HEK293 (cell line): ENCODE data around the gene FIBP.
A peak's percentile ranks its signal among the peaks of the same experiment; 100 is the strongest.

Source experiments
- CTCF ChIA-PET: fragments of 350-600 bp; formaldehyde crosslinking; extraction: SDS; loops from one replicate; lab custom pipeline; 2021; ENCODE audit warnings: antibody characterized with exemption; lab: Yijun Ruan, JAX
- POLR2A ChIA-PET: fragments of 300-600 bp; formaldehyde crosslinking; extraction: SDS; loops from one replicate; lab custom pipeline; 2020; ENCODE audit warnings: antibody characterized with exemption, inconsistent platforms; lab: Yijun Ruan, JAX
- H3K27ac ChIP-seq: fragments of 200-500 bp; sonication (Bioruptor generic); 2 replicates; pipeline ENCODE4 v1.5.1; 2014; ENCODE audit warnings: low read depth, low read length, control low read depth, inconsistent platforms; ENCODE audit errors: extremely low read depth
- H3K36me3 ChIP-seq, 2 experiments: fragments of 200-500 bp in 1 of 2; sonication (Bioruptor generic) in 1 of 2; 1 replicate in 1 of 2; 2 replicates in 1 of 2; pipeline ENCODE4 v1.5.1; 2014 to 2017; ENCODE audit warnings: inconsistent platforms in 2 of 2, low read length in 2 of 2; ENCODE audit not compliant: control insufficient read depth in 2 of 2, insufficient read depth in 1 of 2
- H3K4me1 ChIP-seq: fragments of 200-500 bp; sonication (Bioruptor generic); 2 replicates; pipeline ENCODE4 v1.5.1; 2014; ENCODE audit warnings: mild to moderate bottlenecking, low read length, inconsistent platforms; ENCODE audit not compliant: control insufficient read depth, insufficient read depth
- H3K4me3 ChIP-seq: 2 replicates; pipeline ENCODE4 v1.5.1; 2011; ENCODE audit warnings: low read depth, mild to moderate bottlenecking, control low read depth, low read length, moderate library complexity
- H3K9me3 ChIP-seq: fragments of 200-500 bp; sonication (Bioruptor generic); 2 replicates; pipeline ENCODE4 v1.5.1; 2014; ENCODE audit warnings: low read depth, low read length, inconsistent platforms; ENCODE audit not compliant: control insufficient read depth, insufficient read depth
- EGR2 ChIP-seq: fragments of 450-650 bp; formaldehyde crosslinking; IDR thresholded peaks from 2 replicates; pipeline ENCODE4 v1.5.1; 2016; ENCODE audit warnings: low read depth, missing biosample characterization, missing genetic modification characterization
- GFI1B ChIP-seq: fragments of 450-650 bp; formaldehyde crosslinking; IDR thresholded peaks from 2 replicates; pipeline ENCODE4 v1.5.1; 2016; ENCODE audit warnings: missing biosample characterization, missing genetic modification characterization
- GLIS1 ChIP-seq: fragments of 450-650 bp; formaldehyde crosslinking; IDR thresholded peaks from 2 replicates; pipeline ENCODE4 v1.5.1; 2016; ENCODE audit warnings: missing biosample characterization, missing genetic modification characterization
- HOXD13 ChIP-seq: sonication (generic); formaldehyde crosslinking; IDR thresholded peaks from 2 replicates; pipeline ENCODE4 v1.8.0; 2022; ENCODE audit warnings: missing genetic modification reagents, borderline replicate concordance
- KLF1 ChIP-seq: fragments of 450-650 bp; formaldehyde crosslinking; IDR thresholded peaks from 2 replicates; pipeline ENCODE4 v1.5.1; 2016; ENCODE audit warnings: missing biosample characterization, missing genetic modification characterization
- KLF8 ChIP-seq: fragments of 450-650 bp; formaldehyde crosslinking; IDR thresholded peaks from 2 replicates; pipeline ENCODE4 v1.5.1; 2016; ENCODE audit warnings: missing biosample characterization, missing genetic modification characterization
- REST ChIP-seq: fragments of 450-650 bp; formaldehyde crosslinking; IDR thresholded peaks from 2 replicates; pipeline ENCODE4 v1.5.1; 2016; ENCODE audit warnings: missing biosample characterization, missing genetic modification characterization
- SCRT2 ChIP-seq: fragments of 450-650 bp; formaldehyde crosslinking; IDR thresholded peaks from 2 replicates; pipeline ENCODE4 v1.5.1; 2016; ENCODE audit warnings: missing biosample characterization, missing genetic modification characterization
- SP7 ChIP-seq: fragments of 450-650 bp; formaldehyde crosslinking; IDR thresholded peaks from 2 replicates; pipeline ENCODE4 v1.5.1; 2016; ENCODE audit warnings: missing biosample characterization, missing genetic modification characterization
- ZNF16 ChIP-seq: fragments of 450-650 bp; formaldehyde crosslinking; IDR thresholded peaks from 2 replicates; pipeline ENCODE4 v1.5.1; 2016; ENCODE audit warnings: low read depth, missing biosample characterization, missing genetic modification characterization
- ZNF2 ChIP-seq: fragments of 450-650 bp; formaldehyde crosslinking; IDR thresholded peaks from 2 replicates; pipeline ENCODE4 v1.5.1; 2016; ENCODE audit warnings: missing biosample characterization, missing genetic modification characterization
- ZNF202 ChIP-seq: fragments of 450-650 bp; formaldehyde crosslinking; IDR thresholded peaks from 2 replicates; pipeline ENCODE4 v1.5.1; 2016; ENCODE audit warnings: missing biosample characterization, missing genetic modification characterization, borderline replicate concordance
- ZNF354C ChIP-seq: fragments of 450-650 bp; formaldehyde crosslinking; IDR thresholded peaks from 2 replicates; pipeline ENCODE4 v1.5.1; 2016; ENCODE audit warnings: missing biosample characterization, missing genetic modification characterization, low read depth, borderline replicate concordance
- ZNF404 ChIP-seq: fragments of 450-650 bp; formaldehyde crosslinking; IDR thresholded peaks from 2 replicates; pipeline ENCODE4 v1.5.1; 2017; ENCODE audit warnings: missing biosample characterization, missing genetic modification characterization
- ZNF513 ChIP-seq: fragments of 450-650 bp; IDR thresholded peaks from 2 replicates; pipeline ENCODE4 v1.5.1; 2018; ENCODE audit warnings: missing biosample characterization, missing genetic modification characterization
- ZNF518A ChIP-seq: fragments of 450-650 bp; formaldehyde crosslinking; conservative IDR thresholded peaks from 2 replicates; pipeline ENCODE4 v1.5.1; 2016; ENCODE audit warnings: low read depth, missing biosample characterization, missing genetic modification characterization
- ZNF544 ChIP-seq: fragments of 450-650 bp; formaldehyde crosslinking; IDR thresholded peaks from 2 replicates; pipeline ENCODE4 v1.5.0; 2017; ENCODE audit warnings: missing biosample characterization, missing genetic modification characterization
- ZNF561 ChIP-seq: fragments of 450-650 bp; IDR thresholded peaks from 2 replicates; pipeline ENCODE4 v1.5.1; 2018; ENCODE audit warnings: missing biosample characterization, missing genetic modification characterization, borderline replicate concordance
- ZNF639 ChIP-seq: fragments of 450-650 bp; formaldehyde crosslinking; IDR thresholded peaks from 2 replicates; pipeline ENCODE4 v1.5.1; 2016; ENCODE audit warnings: missing biosample characterization, missing genetic modification characterization
- ZNF658 ChIP-seq: fragments of 450-650 bp; formaldehyde crosslinking; IDR thresholded peaks from 2 replicates; pipeline ENCODE4; 2016; ENCODE audit warnings: missing biosample characterization, missing genetic modification characterization
- ZNF677 ChIP-seq: fragments of 450-650 bp; IDR thresholded peaks from 2 replicates; pipeline ENCODE4 v1.5.0; 2018; ENCODE audit warnings: missing biosample characterization, mild to moderate bottlenecking, missing genetic modification characterization, moderate library complexity
- ZNF777 ChIP-seq: fragments of 450-650 bp; formaldehyde crosslinking; IDR thresholded peaks from 2 replicates; pipeline ENCODE4 v1.5.1; 2017; ENCODE audit warnings: missing biosample characterization, missing genetic modification characterization, borderline replicate concordance
- ZNF837 ChIP-seq: fragments of 450-650 bp; formaldehyde crosslinking; IDR thresholded peaks from 2 replicates; pipeline ENCODE4 v1.5.1; 2016; ENCODE audit warnings: missing biosample characterization, missing genetic modification characterization
- ZSCAN5A ChIP-seq: fragments of 450-650 bp; formaldehyde crosslinking; IDR thresholded peaks from 2 replicates; pipeline ENCODE4 v1.5.1; 2016; ENCODE audit warnings: missing biosample characterization, missing genetic modification characterization

The FIBP gene

GRCh38 chr11:65919573-65920371 lies 31.5 kb upstream of the FIBP start:
- H3K4me1 ChIP-seq: no peaks in the 10 kb centered on the region; the same call in 1 of the 2 replicates
- ChIA-PET CTCF (interaction anchor here (0.7 kb wide), 2 partner anchors 13 to 23 kb away, joined by 3 to 5 read pairs; no protein-coding TSS in a partner anchor), POLR2A (interaction anchor here (0.6 to 2.3 kb wide), 2 partner anchors 30 to 32 kb away, joined by 3 to 12 read pairs; partner anchors contain the start of genes CCDC85B and FIBP)
- H3K4me3 ChIP-seq: peak overlapping the region; percentile 74
- H3K9me3 ChIP-seq: no peaks in the 10 kb centered on the region
- H3K36me3 ChIP-seq: peaks cover 0 to 14% of the 10 kb centered on the region in 2 experiments; a peak in 2 of 3 replicates
- H3K27ac ChIP-seq: no peak overlapping the region; the same call in 1 of the 2 replicates
- TF ChIP-seq GLIS1 (tag by site-specific recombination) (peak; percentile 10; the same call in 1 of the 2 replicates), REST (tag by site-specific recombination) (no peak), ZNF837 (tag by site-specific recombination) (no peak), ZSCAN5A (no peak), ZNF354C (tag by site-specific recombination) (no peak), ZNF561 (no peak), HOXD13 (CRISPR knock-in tag) (no peak), ZNF404 (no peak), ZNF513 (tag by site-specific recombination) (no peak), ZNF2 (tag by site-specific recombination) (no peak), KLF1 (tag by site-specific recombination) (no peak), ZNF677 (no peak), GFI1B (tag by site-specific recombination) (no peak), SCRT2 (tag by site-specific recombination) (peak; percentile 68; the same call in 1 of the 2 replicates), KLF8 (tag by site-specific recombination) (no peak), EGR2 (tag by site-specific recombination) (peak; percentile 57; the same call in 1 of the 2 replicates), ZNF544 (tag by site-specific recombination) (no peak), ZNF518A (tag by site-specific recombination) (no peak), SP7 (tag by site-specific recombination) (no peak), ZNF202 (tag by site-specific recombination) (no peak), ZNF777 (tag by site-specific recombination) (no peak), ZNF658 (tag by site-specific recombination) (no peak), ZNF16 (tag by site-specific recombination) (no peak), ZNF639 (tag by site-specific recombination) (no peak)
